Endodermal cell (in vitro differentiated cells): ENCODE results near the gene UPP1. TPM values are rescaled to one million over a fixed set of nuclear protein-coding genes. Genes with fewer than 3 reads are reported as not detected.

Experiments used
- DNase-seq: peaks from one replicate; pipeline ENCODE4 v3.0.0-alpha.2; 2017
- H3K27ac ChIP-seq: 2 replicates; pipeline ENCODE4 v1.5.1; 2013; ENCODE audit warnings: mild to moderate bottlenecking, low read depth, low read length, moderate library complexity
- H3K27me3 ChIP-seq: 2 replicates; pipeline ENCODE4 v1.6.1; 2013; ENCODE audit warnings: mild to moderate bottlenecking, low read length, moderate library complexity; ENCODE audit not compliant: insufficient read depth, control insufficient read depth, poor library complexity, severe bottlenecking
- H3K36me3 ChIP-seq: 2 replicates; pipeline ENCODE4 v1.7.0; 2013; ENCODE audit warnings: mild to moderate bottlenecking, low read length, moderate library complexity; ENCODE audit not compliant: control insufficient read depth, insufficient read depth
- H3K4me1 ChIP-seq: one replicate; pipeline ENCODE4 v1.7.0; 2013; ENCODE audit warnings: low read length; ENCODE audit not compliant: control insufficient read depth, insufficient read depth
- H3K4me3 ChIP-seq: 2 replicates; pipeline ENCODE4 v1.5.1; 2013; ENCODE audit warnings: mild to moderate bottlenecking, low read length, moderate library complexity
- H3K9ac ChIP-seq: 2 replicates; pipeline ENCODE4 v1.6.1; 2013; ENCODE audit warnings: mild to moderate bottlenecking, low read length, moderate library complexity; ENCODE audit not compliant: poor library complexity, severe bottlenecking; ENCODE audit errors: extremely low read depth
- H3K9me3 ChIP-seq: 2 replicates; pipeline ENCODE4 v1.6.1; 2013; ENCODE audit warnings: mild to moderate bottlenecking, low read length, moderate library complexity; ENCODE audit not compliant: control insufficient read depth
- H3K27ac Mint-ChIP-seq: 2 replicates; pipeline ENCODE4 v1.8.0; 2020; ENCODE audit warnings: mixed read lengths
- H3K27me3 Mint-ChIP-seq: 2 replicates; pipeline ENCODE4 v1.8.0; 2021; ENCODE audit warnings: mild to moderate bottlenecking, mixed read lengths; ENCODE audit not compliant: insufficient read depth
- H3K36me3 Mint-ChIP-seq: 2 replicates; pipeline ENCODE4 v1.8.0; 2020; ENCODE audit warnings: low read depth, mixed read lengths
- H3K4me1 Mint-ChIP-seq: 2 replicates; pipeline ENCODE4 v1.8.0; 2020; ENCODE audit warnings: mixed read lengths
- H3K4me3 Mint-ChIP-seq: 2 replicates; pipeline ENCODE4 v1.8.0; 2020; ENCODE audit warnings: mild to moderate bottlenecking, moderate library complexity, mixed read lengths
- H3K9me3 Mint-ChIP-seq: 2 replicates; pipeline ENCODE4 v1.8.0; 2020; ENCODE audit warnings: mild to moderate bottlenecking, mixed read lengths
- WGBS, 2 experiments: methylation state at CpG; one replicate each; pipeline versions ENCODE4 v1.1.5 to v1.1.7; 2013; ENCODE audit warnings: missing lambda C conversion rate in 2 of 2, mixed read lengths in 1 of 2; ENCODE audit not compliant: insufficient coverage in 1 of 2, insufficient read length in 1 of 2; 5-methylcytosine and 5-hydroxymethylcytosine counted together
- total RNA-seq, 2 donors: library from RNA; stranded (reverse); fragmentation: NEBNext Ultra II Directional in 1 of 2; extraction: Animal tissue kit (Norgen Biotek cat#: 25700) in 1 of 2; gene quantifications; 2 replicates in 1 of 2; 3 replicates in 1 of 2; pipeline ENCODE4 v1.2.1, GENCODE V29; 2021
- TF ChIP-seq, protein P1 (sequence below): fragments of 200-600 bp; sonication (generic); conservative IDR thresholded peaks from 2 replicates; pipeline ENCODE4 v1.5.0; 2021; ENCODE audit warnings: antibody characterized with exemption, mild to moderate bottlenecking

UPP1 gene
- total RNA-seq, 2 donors from 2014 or later, result 40.5 to 46.3 TPM

DNA sequence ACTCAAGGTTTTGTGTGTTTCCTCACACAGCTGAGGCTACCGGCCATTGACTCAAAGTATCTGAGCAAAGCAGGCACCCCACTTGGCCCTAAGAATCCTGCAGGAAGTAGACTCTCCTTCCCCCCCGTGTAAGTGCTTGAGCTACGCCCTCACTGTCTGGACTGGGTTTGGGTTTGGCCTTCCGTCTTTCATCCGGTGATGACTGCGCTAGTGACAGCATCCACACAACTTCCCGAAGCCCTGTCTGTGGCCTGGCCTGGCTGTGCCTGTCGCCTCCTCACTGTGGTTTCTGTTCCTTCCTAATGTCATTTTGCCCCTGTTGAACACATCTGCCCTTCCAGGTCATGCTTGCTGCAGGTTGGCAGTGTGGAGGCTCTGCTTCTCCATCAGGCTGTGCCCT, 39.2 kb upstream of the UPP1 start:
- Histone ChIP-seq H3K9me3 (no peaks in the 10 kb centered on the region), H3K4me3 (no peak overlapping the region), H3K4me1 (no peaks in the 10 kb centered on the region), H3K27me3 (no peaks in the 10 kb centered on the region), H3K36me3 (no peaks in the 10 kb centered on the region), H3K27ac (no peak overlapping the region), H3K9ac (no peak overlapping the region)
- DNase-seq, result no peak
- Mint-ChIP-seq H3K27ac (no peak overlapping the region), H3K27me3 (no peaks in the 10 kb centered on the region), H3K4me1 (peaks cover 2% of the 10 kb centered on the region), H3K36me3 (no peaks in the 10 kb centered on the region), H3K4me3 (no peak overlapping the region), H3K9me3 (no peaks in the 10 kb centered on the region)
- WGBS, 2 experiments, result 89 to 92% methylated on average over 8 of the region's 8 CpGs
- TF ChIP-seq, protein P1, sequence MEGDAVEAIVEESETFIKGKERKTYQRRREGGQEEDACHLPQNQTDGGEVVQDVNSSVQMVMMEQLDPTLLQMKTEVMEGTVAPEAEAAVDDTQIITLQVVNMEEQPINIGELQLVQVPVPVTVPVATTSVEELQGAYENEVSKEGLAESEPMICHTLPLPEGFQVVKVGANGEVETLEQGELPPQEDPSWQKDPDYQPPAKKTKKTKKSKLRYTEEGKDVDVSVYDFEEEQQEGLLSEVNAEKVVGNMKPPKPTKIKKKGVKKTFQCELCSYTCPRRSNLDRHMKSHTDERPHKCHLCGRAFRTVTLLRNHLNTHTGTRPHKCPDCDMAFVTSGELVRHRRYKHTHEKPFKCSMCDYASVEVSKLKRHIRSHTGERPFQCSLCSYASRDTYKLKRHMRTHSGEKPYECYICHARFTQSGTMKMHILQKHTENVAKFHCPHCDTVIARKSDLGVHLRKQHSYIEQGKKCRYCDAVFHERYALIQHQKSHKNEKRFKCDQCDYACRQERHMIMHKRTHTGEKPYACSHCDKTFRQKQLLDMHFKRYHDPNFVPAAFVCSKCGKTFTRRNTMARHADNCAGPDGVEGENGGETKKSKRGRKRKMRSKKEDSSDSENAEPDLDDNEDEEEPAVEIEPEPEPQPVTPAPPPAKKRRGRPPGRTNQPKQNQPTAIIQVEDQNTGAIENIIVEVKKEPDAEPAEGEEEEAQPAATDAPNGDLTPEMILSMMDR, result no peak

DNA sequence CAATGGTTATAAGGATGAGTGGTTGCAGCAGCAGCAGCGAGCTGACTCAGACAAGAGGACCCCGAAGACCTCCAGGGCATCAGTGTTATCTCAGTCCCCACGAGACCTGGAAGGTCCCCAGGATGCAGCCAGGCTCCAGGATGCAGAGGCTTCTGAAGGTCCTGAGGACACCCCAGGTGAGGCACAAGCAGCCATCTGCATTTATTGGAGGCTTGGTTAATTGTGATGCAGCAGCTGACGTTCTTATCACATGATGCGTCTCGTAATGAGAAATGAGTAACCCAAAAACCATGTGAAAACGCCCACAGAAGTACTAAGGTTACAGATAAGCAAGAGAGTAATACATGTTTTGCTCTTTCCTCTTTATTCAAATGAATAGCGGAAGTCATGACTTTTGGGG, 36.3 kb upstream of the UPP1 start:
- Mint-ChIP-seq H3K4me1 (peaks cover 2% of the 10 kb centered on the region), H3K36me3 (no peaks in the 10 kb centered on the region), H3K4me3 (no peak overlapping the region), H3K27ac (no peak overlapping the region), H3K9me3 (peaks cover 8% of the 10 kb centered on the region), H3K27me3 (no peaks in the 10 kb centered on the region)
- Histone ChIP-seq H3K27ac (no peak overlapping the region), H3K4me1 (no peaks in the 10 kb centered on the region), H3K4me3 (no peak overlapping the region), H3K27me3 (no peaks in the 10 kb centered on the region), H3K9me3 (peaks cover 13% of the 10 kb centered on the region), H3K36me3 (no peaks in the 10 kb centered on the region), H3K9ac (no peak overlapping the region)
- DNase-seq, result no peak
- WGBS, 2 experiments, result 78 to 91% methylated on average over 7 to 8 of the region's 8 CpGs
- TF ChIP-seq, protein P1, result no peak

DNA sequence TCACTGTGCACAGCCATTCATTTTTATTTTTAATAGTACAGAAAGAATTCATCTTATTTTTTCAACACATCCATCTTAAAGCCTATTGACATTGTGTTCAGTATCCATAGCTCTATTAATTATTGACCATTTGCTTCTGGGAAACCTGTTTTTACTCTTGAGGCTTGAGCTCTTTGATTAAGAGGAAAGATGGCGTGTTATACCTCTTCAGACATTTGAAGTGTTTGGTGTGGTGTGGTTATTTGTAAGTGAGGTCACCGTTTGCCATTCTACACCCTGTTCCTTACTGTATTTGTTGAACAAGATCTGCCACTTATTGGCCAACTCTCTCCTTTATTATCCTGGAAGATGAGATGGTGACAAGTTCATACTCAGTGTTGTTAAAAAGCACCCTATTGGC, 35.3 kb upstream of the UPP1 start:
- no peak for DNase-seq
- 80 to 100% methylated on average over 1 to 2 of the region's 2 CpGs for WGBS, 2 experiments

More for the DNA sequence above, 35.3 kb upstream of the UPP1 start:
- no peaks in the 10 kb centered on the region for H3K27me3 ChIP-seq
- H3K36me3 ChIP-seq, result no peaks in the 10 kb centered on the region
- H3K27ac Mint-ChIP-seq, result no peak overlapping the region
- H3K9me3 Mint-ChIP-seq, result peaks cover 8% of the 10 kb centered on the region
- peaks cover 2% of the 10 kb centered on the region for H3K4me1 Mint-ChIP-seq
- H3K4me3 ChIP-seq, result no peak overlapping the region
- H3K36me3 Mint-ChIP-seq, result no peaks in the 10 kb centered on the region
- H3K9ac ChIP-seq, result no peak overlapping the region
- no peaks in the 10 kb centered on the region for H3K4me1 ChIP-seq
- no peaks in the 10 kb centered on the region for H3K27me3 Mint-ChIP-seq
- no peak overlapping the region for H3K27ac ChIP-seq
- H3K4me3 Mint-ChIP-seq, result no peak overlapping the region
- TF ChIP-seq, protein P1, result no peak
- H3K9me3 ChIP-seq, result peaks cover 18% of the 10 kb centered on the region
